ENCODE data around the gene SCYGR1.
"Not testable (repeated sequence)": the region's sequence is repeated elsewhere in the genome, so short reads cannot be mapped to it uniquely, and the experiment has no call there.

The SCYGR1 gene

DNA sequence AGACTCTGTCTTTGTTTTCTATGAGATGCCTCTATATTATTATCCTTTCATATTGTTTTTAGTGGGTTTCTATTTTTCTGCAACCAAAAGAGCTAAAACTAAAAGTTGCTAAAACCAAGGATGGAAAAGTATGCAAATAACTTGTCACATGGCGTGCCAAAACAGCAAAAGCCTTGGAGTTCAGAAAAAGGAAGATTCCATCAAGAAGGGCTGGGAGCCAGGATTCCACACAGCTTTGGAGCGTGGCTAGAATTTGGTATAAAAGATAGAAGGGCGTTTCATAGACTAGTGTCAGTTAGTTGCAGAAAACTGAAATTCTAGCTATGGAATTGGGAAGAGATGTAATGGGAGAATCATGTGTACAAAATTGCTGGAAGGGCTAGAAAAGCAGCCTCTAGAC lies 4.1 kb downstream of the SCYGR1 start:
- 80 to 91% methylated on average over 3 of the region's 3 CpGs for WGBS, 2 experiments (ENCODE audit: insufficient coverage in 2 of 2)
- H3K27ac ChIP-seq (ENCODE audit: low read depth, low read length, severe bottlenecking) = no peak overlapping the region
- no peaks in the 10 kb centered on the region for H3K4me1 ChIP-seq (ENCODE audit: control insufficient read depth, insufficient read depth, low read length, poor library complexity, severe bottlenecking)
- H3K4me3 ChIP-seq (ENCODE audit: extremely low read depth, insufficient read depth, low read length, poor library complexity, severe bottlenecking) = no peak overlapping the region
- no peaks in the 10 kb centered on the region for H3K36me3 ChIP-seq (ENCODE audit: control insufficient read depth, insufficient read depth, low read length)
- H3K9me3 ChIP-seq (ENCODE audit: control insufficient read depth, low read length) = no peaks in the 10 kb centered on the region

DNA sequence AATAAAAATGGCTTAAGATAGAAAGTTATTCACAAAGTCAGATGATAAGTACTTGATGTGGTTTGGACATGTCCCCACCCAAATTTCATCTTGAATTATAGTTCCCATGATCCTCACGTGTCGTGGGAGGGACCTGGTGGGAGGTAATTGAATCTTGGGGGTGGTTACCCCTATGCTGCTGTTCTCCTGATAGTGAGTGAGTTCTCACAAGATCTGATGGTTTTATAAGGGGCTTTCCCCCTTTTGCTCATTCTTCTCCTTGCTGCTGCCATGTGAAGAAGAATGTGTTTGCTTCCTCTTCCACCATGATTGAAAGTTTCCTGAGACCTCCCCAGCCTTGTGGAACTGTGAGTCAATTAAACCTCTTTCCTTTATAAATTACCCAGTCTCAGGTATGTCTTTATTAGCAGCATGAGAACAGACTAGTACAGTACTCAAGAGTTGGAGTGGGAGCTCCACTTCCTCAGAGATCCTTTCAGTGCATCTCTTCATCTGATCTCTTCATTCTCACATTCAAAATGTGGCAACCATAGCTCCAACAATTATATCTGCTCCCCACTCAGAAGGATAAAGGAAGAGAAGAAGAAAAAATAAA lies 5.4 kb downstream of the SCYGR1 start:
- not testable (repeated sequence) for H3K4me3 ChIP-seq (ENCODE audit: extremely low read depth, insufficient read depth, low read length, poor library complexity, severe bottlenecking); H3K36me3 ChIP-seq (ENCODE audit: control insufficient read depth, insufficient read depth, low read length); H3K4me1 ChIP-seq (ENCODE audit: control insufficient read depth, insufficient read depth, low read length, poor library complexity, severe bottlenecking); H3K9me3 ChIP-seq (ENCODE audit: control insufficient read depth, low read length); H3K27ac ChIP-seq (ENCODE audit: low read depth, low read length, severe bottlenecking)
- WGBS, 2 experiments (ENCODE audit: insufficient coverage in 2 of 2) = 70% methylated on average over 2 of the region's 2 CpGs; no CpG with 5 or more reads in 1 of the 2 experiments

DNA sequence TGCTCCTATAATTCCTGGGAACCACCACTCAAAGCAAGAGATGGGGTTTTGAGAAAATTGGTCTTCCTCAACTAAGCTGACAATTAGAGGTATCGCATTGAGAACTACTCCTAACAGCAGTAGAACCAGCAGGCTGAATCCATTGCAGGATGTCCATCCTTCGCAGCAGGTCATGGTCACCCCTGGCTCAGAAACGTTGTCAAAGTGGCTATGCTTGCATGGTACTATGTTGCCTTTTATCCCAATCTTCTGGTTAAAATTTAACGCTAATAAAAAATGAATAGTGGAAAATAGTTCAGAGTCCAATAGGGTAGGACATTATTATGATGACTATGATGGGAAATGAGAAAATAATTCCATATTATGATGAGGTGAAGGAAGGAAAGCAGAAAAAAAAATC lies 8.7 kb downstream of the SCYGR1 start, which contains the start of gene TM4SF20:
Gene TM4SF20, minus strand, starts transcription at position 212 of the 400 bp plus-strand sequence. Its CDS starts 38 bp downstream, at position 174.
- Histone ChIP-seq H3K9me3 (ENCODE audit: control insufficient read depth, low read length) (no peaks in the 10 kb centered on the region), H3K4me3 (ENCODE audit: extremely low read depth, insufficient read depth, low read length, poor library complexity, severe bottlenecking) (no peak within 1 kb of the TSS), H3K27ac (ENCODE audit: low read depth, low read length, severe bottlenecking) (no peak within 1 kb of the TSS), H3K4me1 (ENCODE audit: control insufficient read depth, insufficient read depth, low read length, poor library complexity, severe bottlenecking) (no peaks in the 10 kb centered on the region), H3K36me3 (ENCODE audit: control insufficient read depth, insufficient read depth, low read length) (no peaks in the 10 kb centered on the region)
- WGBS, 2 experiments (ENCODE audit: insufficient coverage in 2 of 2) = 96 to 97% methylated on average over 3 of the region's 4 CpGs

DNA sequence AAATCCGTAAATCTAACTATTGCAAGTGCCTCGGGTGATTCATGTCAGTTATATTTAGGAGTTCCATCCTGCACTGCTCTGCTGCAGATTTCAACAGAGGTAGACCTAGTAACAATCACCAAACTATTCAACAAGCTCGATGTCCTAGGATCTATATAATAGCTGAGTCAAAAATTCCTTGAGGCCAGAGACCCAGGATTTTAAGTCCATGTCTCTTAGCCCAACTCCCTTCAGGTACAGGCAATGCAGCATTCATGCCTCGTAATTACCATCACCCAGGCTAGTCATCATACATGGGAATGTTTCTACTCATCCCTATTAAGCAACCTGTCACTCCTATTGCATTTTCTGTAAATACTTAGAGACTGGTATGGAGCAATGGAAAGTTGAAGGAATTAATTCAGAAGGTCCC lies 9.4 kb downstream of the SCYGR1 start:
- H3K36me3 ChIP-seq (ENCODE audit: control insufficient read depth, insufficient read depth, low read length) = no peaks in the 10 kb centered on the region
- no peak overlapping the region for H3K4me3 ChIP-seq (ENCODE audit: extremely low read depth, insufficient read depth, low read length, poor library complexity, severe bottlenecking)
- H3K27ac ChIP-seq (ENCODE audit: low read depth, low read length, severe bottlenecking) = no peak overlapping the region
- WGBS, 2 experiments (ENCODE audit: insufficient coverage in 2 of 2) = 94 to 100% methylated on average over 3 to 4 of the region's 4 CpGs
- H3K9me3 ChIP-seq (ENCODE audit: control insufficient read depth, low read length) = no peaks in the 10 kb centered on the region
- no peaks in the 10 kb centered on the region for H3K4me1 ChIP-seq (ENCODE audit: control insufficient read depth, insufficient read depth, low read length, poor library complexity, severe bottlenecking)

DNA sequence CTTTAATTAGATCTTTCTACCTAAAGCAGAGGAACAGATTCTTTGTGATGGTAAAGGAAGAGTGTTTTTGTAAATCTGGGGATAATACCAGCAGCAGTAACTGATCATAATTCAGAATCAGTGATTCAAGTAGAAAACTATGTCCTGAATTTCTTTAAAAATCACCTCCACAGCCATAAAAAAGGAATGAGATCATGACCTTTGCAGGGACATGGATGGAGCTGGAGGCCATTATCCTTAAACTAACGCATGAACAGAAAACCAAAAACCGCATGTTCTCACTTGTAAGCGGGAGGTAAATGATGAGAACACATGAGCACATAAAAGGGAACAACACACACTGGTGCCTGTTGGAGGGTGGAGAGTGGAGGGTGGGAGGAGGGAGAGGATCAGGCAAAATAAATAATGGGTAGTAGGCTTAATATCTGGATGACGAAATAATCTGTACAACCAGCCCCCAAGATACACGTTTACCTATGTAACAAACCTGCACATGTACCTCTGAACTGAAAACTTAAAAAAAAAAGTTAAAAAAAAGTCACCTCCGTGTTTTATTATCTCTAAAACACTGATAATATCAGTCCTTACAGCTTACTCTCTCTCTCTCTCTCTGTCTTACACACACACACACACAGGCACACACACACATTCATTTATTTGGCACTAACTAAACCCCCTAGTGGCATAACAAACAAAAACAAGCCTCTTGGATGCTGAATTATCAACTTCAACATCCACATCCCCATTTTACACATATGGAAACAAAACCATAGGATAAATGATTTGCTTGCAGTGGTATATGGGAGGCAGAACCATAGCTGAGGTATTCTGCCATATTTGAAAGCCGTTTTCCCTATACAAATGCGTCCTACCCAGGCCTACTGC lies 10.0 kb downstream of the SCYGR1 start:
- Histone ChIP-seq H3K27ac (ENCODE audit: low read depth, low read length, severe bottlenecking) (no peak overlapping the region), H3K36me3 (ENCODE audit: control insufficient read depth, insufficient read depth, low read length) (no peaks in the 10 kb centered on the region), H3K4me1 (ENCODE audit: control insufficient read depth, insufficient read depth, low read length, poor library complexity, severe bottlenecking) (no peaks in the 10 kb centered on the region), H3K4me3 (ENCODE audit: extremely low read depth, insufficient read depth, low read length, poor library complexity, severe bottlenecking) (no peak overlapping the region), H3K9me3 (ENCODE audit: control insufficient read depth, low read length) (no peaks in the 10 kb centered on the region)
- WGBS, 2 experiments (ENCODE audit: insufficient coverage in 2 of 2) = 86 to 91% methylated on average over 5 to 8 of the region's 8 CpGs

GRCh38 chr2:227376656-227377396 lies 10.9 kb downstream of the SCYGR1 start:
- 60 to 73% methylated on average over 1 to 4 of the region's 9 CpGs for WGBS, 2 experiments (ENCODE audit: insufficient coverage in 2 of 2)
- no peak overlapping the region for H3K4me3 ChIP-seq (ENCODE audit: extremely low read depth, insufficient read depth, low read length, poor library complexity, severe bottlenecking)
- H3K27ac ChIP-seq (ENCODE audit: low read depth, low read length, severe bottlenecking) = no peak overlapping the region
- H3K9me3 ChIP-seq (ENCODE audit: control insufficient read depth, low read length) = no peaks in the 10 kb centered on the region
- no peaks in the 10 kb centered on the region for H3K4me1 ChIP-seq (ENCODE audit: control insufficient read depth, insufficient read depth, low read length, poor library complexity, severe bottlenecking)
- H3K36me3 ChIP-seq (ENCODE audit: control insufficient read depth, insufficient read depth, low read length) = no peaks in the 10 kb centered on the region

- Histone ChIP-seq H3K4me1 (ENCODE audit: control insufficient read depth, insufficient read depth, low read length, poor library complexity, severe bottlenecking) (peaks cover 3% of the 10 kb centered on the region), H3K4me3 (ENCODE audit: extremely low read depth, insufficient read depth, low read length, poor library complexity, severe bottlenecking) (no peak overlapping the region), H3K27ac (ENCODE audit: low read depth, low read length, severe bottlenecking) (no peak overlapping the region), H3K36me3 (ENCODE audit: control insufficient read depth, insufficient read depth, low read length) (no peaks in the 10 kb centered on the region), H3K9me3 (ENCODE audit: control insufficient read depth, low read length) (no peaks in the 10 kb centered on the region)
- WGBS, 2 experiments (ENCODE audit: insufficient coverage in 2 of 2) = 96% methylated on average over 5 of the region's 6 CpGs; no CpG with 5 or more reads in 1 of the 2 experiments
Measured at GRCh38 chr2:227374158-227374557, 13.6 kb downstream of the SCYGR1 start.

DNA sequence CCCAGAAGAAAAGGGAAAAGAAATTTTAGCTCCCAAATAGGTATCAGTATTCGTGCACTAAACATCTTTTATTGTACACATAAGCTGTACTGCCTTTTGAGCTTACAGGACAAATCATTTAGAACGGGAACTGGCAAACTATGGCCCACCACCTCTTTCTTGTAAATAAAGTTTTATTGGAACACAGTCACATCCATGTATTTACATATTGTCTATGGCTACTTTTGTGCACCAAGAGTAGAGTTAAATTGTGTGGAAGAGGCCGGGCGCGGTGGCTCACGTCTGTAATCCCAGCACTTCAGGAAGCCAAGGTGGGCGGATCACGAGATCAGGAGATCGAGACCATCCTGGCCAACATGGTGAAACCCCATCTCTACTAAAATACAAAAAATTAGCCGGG lies 14.4 kb downstream of the SCYGR1 start:
- H3K27ac ChIP-seq (ENCODE audit: low read depth, low read length, severe bottlenecking) = no peak overlapping the region
- no peaks in the 10 kb centered on the region for H3K9me3 ChIP-seq (ENCODE audit: control insufficient read depth, low read length)
- H3K36me3 ChIP-seq (ENCODE audit: control insufficient read depth, insufficient read depth, low read length) = no peaks in the 10 kb centered on the region
- 81 to 94% methylated on average over 7 to 8 of the region's 10 CpGs for WGBS, 2 experiments (ENCODE audit: insufficient coverage in 2 of 2)
- H3K4me1 ChIP-seq (ENCODE audit: control insufficient read depth, insufficient read depth, low read length, poor library complexity, severe bottlenecking) = peaks cover 3% of the 10 kb centered on the region
- no peak overlapping the region for H3K4me3 ChIP-seq (ENCODE audit: extremely low read depth, insufficient read depth, low read length, poor library complexity, severe bottlenecking)

GRCh38 chr2:227370791-227371312 lies 16.9 kb downstream of the SCYGR1 start:
- H3K27ac ChIP-seq (ENCODE audit: low read depth, low read length, severe bottlenecking) = no peak overlapping the region
- H3K4me3 ChIP-seq (ENCODE audit: extremely low read depth, insufficient read depth, low read length, poor library complexity, severe bottlenecking) = no peak overlapping the region
- 97 to 100% methylated on average over 3 of the region's 9 CpGs for WGBS, 2 experiments (ENCODE audit: insufficient coverage in 2 of 2)
- no peaks in the 10 kb centered on the region for H3K9me3 ChIP-seq (ENCODE audit: control insufficient read depth, low read length)
- H3K36me3 ChIP-seq (ENCODE audit: control insufficient read depth, insufficient read depth, low read length) = no peaks in the 10 kb centered on the region
- peaks cover 3% of the 10 kb centered on the region for H3K4me1 ChIP-seq (ENCODE audit: control insufficient read depth, insufficient read depth, low read length, poor library complexity, severe bottlenecking)

- peaks cover 3% of the 10 kb centered on the region for H3K4me1 ChIP-seq (ENCODE audit: control insufficient read depth, insufficient read depth, low read length, poor library complexity, severe bottlenecking)
- H3K9me3 ChIP-seq (ENCODE audit: control insufficient read depth, low read length) = no peaks in the 10 kb centered on the region
- H3K4me3 ChIP-seq (ENCODE audit: extremely low read depth, insufficient read depth, low read length, poor library complexity, severe bottlenecking) = no peak overlapping the region
- no peak overlapping the region for H3K27ac ChIP-seq (ENCODE audit: low read depth, low read length, severe bottlenecking)
- 89 to 90% methylated on average over 4 to 6 of the region's 8 CpGs for WGBS, 2 experiments (ENCODE audit: insufficient coverage in 2 of 2)
- no peaks in the 10 kb centered on the region for H3K36me3 ChIP-seq (ENCODE audit: control insufficient read depth, insufficient read depth, low read length)
Measured at GRCh38 chr2:227370092-227370491, 17.7 kb downstream of the SCYGR1 start.

All from mesodermal cell (in vitro differentiated cells).